CD8-positive, alpha-beta memory T cell (primary cell): ENCODE measurements around the gene DSCAML1. TPM values are rescaled to one million over a fixed set of nuclear protein-coding genes. Genes with fewer than 3 reads are reported as not detected.
A peak's percentile ranks its signal among the peaks of the same experiment; 100 is the strongest.

ENCODE experiments used
- CTCF ChIA-PET: fragments of 350-600 bp; sonication (Branson Sonifier 250); formaldehyde crosslinking; loops from one replicate; lab custom pipeline; 2021; ENCODE audit warnings: antibody characterized with exemption; lab: Charles Lee
- POLR2A ChIA-PET: fragments of 350-600 bp; sonication (Branson Sonifier 250); formaldehyde crosslinking; loops from one replicate; lab custom pipeline; 2021; ENCODE audit warnings: antibody characterized with exemption; lab: Charles Lee
- DNase-seq, 5 donors: peaks; one replicate each; pipeline versions ENCODE4 v3.0.0 to v3.0.0-alpha.2; 2020 to 2022; ENCODE audit warnings: mixed read lengths in 1 of 5
- H3K27ac ChIP-seq: one replicate; pipeline ENCODE4 v1.7.0; 2013; ENCODE audit warnings: low read depth, mild to moderate bottlenecking, low read length, moderate library complexity
- H3K27me3 ChIP-seq: 2 replicates; pipeline ENCODE4 v1.7.0; 2013; ENCODE audit warnings: low read length, mild to moderate bottlenecking; ENCODE audit not compliant: insufficient read depth, poor library complexity, severe bottlenecking
- H3K36me3 ChIP-seq: 2 replicates; pipeline ENCODE4 v1.7.0; 2013; ENCODE audit warnings: mild to moderate bottlenecking, low read length, moderate library complexity; ENCODE audit not compliant: insufficient read depth
- H3K4me1 ChIP-seq: 2 replicates; pipeline ENCODE4 v1.7.0; 2013; ENCODE audit warnings: mild to moderate bottlenecking, low read length, moderate library complexity; ENCODE audit not compliant: insufficient read depth
- H3K4me3 ChIP-seq: 2 replicates; pipeline ENCODE4 v1.7.0; 2013; ENCODE audit warnings: mild to moderate bottlenecking, low read length
- H3K9me3 ChIP-seq: 2 replicates; pipeline ENCODE4 v1.7.0; 2013; ENCODE audit warnings: mild to moderate bottlenecking, low read length
- H3K27ac Mint-ChIP-seq, 8 donors: one replicate each; pipeline ENCODE4 v1.8.0; 2020 to 2021; ENCODE audit warnings: mixed read lengths in 8 of 8, mild to moderate bottlenecking in 6 of 8, inconsistent platforms in 3 of 8, moderate library complexity in 3 of 8
- H3K27me3 Mint-ChIP-seq, 2 donors: one replicate each; pipeline ENCODE4 v1.8.0; 2020 to 2021; ENCODE audit warnings: mixed read lengths in 2 of 2, mild to moderate bottlenecking in 1 of 2, moderate library complexity in 1 of 2
- H3K36me3 Mint-ChIP-seq, 3 donors: one replicate each; pipeline ENCODE4 v1.8.0; 2020 to 2021; ENCODE audit warnings: mixed read lengths in 3 of 3, inconsistent platforms in 1 of 3, mild to moderate bottlenecking in 1 of 3
- H3K4me1 Mint-ChIP-seq, 3 donors: one replicate each; pipeline ENCODE4 v1.8.0; 2020 to 2021; ENCODE audit warnings: mixed read lengths in 3 of 3, inconsistent platforms in 1 of 3, mild to moderate bottlenecking in 1 of 3
- H3K4me3 Mint-ChIP-seq, 7 donors: one replicate each; pipeline ENCODE4 v1.8.0; 2020 to 2021; ENCODE audit warnings: mixed read lengths in 7 of 7, mild to moderate bottlenecking in 6 of 7, moderate library complexity in 4 of 7, inconsistent platforms in 2 of 7
- H3K9me3 Mint-ChIP-seq, 5 donors: one replicate each; pipeline ENCODE4 v1.8.0; 2020 to 2022; ENCODE audit warnings: mixed read lengths in 5 of 5, mild to moderate bottlenecking in 3 of 5, moderate library complexity in 2 of 5, inconsistent platforms in 1 of 5
- polyA plus RNA-seq: library from polyadenylated mRNA; unstranded; fragments of 300-500 nt; fragmentation: Illumina TruSeq; gene quantifications from one replicate; pipeline ENCODE4 v1.2.3, GENCODE V29; 2021
- total RNA-seq, 2 experiments: library from RNA; stranded (reverse); gene quantifications; one replicate each; pipeline ENCODE4 v1.2.3, GENCODE V29; 2021

The DSCAML1 gene
- total and polyA plus RNA-seq, 3 experiments from 2014 or later: 0.48 to 0.91 TPM; not detected in 1

DNA sequence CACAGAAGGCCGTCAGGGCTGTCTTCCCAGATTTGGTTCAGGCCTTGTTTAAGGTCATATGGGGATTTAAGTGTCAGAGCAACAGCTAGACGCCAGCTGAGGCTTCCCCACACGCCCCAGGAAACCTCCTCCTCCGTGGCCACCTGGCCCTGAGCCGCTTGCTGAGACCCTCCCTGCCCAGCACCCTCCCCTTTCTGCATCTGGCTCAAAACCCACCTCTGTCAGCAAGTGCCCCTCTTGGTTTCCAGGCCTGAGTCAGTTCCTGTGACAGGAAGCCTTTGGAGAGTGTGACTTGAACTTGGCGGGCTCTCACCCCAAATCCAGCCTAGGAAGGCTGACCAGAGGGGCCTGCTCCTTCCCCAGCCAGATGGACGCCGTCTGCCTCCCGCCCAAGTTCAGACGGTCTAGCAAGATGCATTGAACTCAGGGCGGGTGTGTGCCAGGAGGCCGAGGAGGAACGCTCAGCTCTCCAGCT lies 27.0 kb upstream of the DSCAML1 start:
- peak in 2 of 5 donors; percentile 22 to 48 for DNase-seq
- Histone ChIP-seq H3K4me3 (no peak overlapping the region), H3K27ac (no peak overlapping the region), H3K27me3 (no peaks in the 10 kb centered on the region), H3K4me1 (peaks cover 46% of the 10 kb centered on the region), H3K36me3 (no peaks in the 10 kb centered on the region), H3K9me3 (no peaks in the 10 kb centered on the region)
- POLR2A ChIA-PET: interaction anchor here (1.1 to 2.4 kb wide), 3 partner anchors 9 to 228 kb away, joined by 3 to 8 read pairs (median 6); no protein-coding TSS in a partner anchor
- Mint-ChIP-seq H3K4me3 (peak overlapping the region in 3 of 7 donors; percentile 10 to 54 (median 44)), H3K27me3 (peaks cover 0 to 1% of the 10 kb centered on the region in 2 donors), H3K27ac (peak overlapping the region; percentile 11 to 96 (median 79)), H3K9me3 (no peaks in the 10 kb centered on the region), H3K36me3 (peaks cover 0 to 7% (median 0%) of the 10 kb centered on the region in 3 donors), H3K4me1 (peaks cover 56 to 70% (median 63%) of the 10 kb centered on the region in 3 donors)
- CTCF ChIA-PET: interaction anchor here (1.0 to 15.2 kb wide), 10 partner anchors 9 to 348 kb away, joined by 3 to 255 read pairs (median 16); partner anchors contain the start of gene IL10RA

DNA sequence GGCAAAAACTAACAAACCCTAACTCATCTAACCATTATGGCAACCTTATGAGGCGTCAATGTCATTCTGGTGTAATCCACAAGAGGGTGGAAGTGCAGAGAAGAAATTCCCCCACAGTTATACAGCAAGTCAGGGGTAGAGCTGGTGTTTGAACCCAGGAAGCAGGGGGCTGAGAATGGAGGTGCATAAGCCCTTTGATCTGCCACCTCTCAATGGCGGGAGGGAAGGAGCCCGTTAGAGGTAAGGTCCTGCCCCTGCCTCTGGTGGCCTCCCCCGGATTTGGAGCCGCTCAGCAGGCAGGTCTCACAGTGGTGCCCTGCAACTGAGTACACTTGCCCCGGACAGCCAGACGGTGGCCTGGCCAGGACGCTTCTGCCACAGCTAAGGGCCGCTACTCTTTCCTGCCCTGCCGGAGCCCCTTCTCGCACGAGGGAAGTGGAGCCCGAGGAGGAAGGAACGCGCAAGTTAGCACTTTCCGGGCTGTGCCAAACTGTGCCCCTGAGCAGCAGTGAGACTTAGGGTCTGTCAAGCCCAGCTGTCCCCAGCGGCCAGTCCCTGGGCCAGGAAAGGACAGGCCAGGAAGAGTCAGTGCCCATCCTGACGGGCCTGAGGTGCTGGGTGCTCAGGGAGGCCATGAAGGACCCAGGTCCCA lies 26.4 kb upstream of the DSCAML1 start:
- Mint-ChIP-seq H3K4me1 (peaks cover 50 to 66% (median 58%) of the 10 kb centered on the region in 3 donors), H3K36me3 (peaks cover 0 to 7% (median 0%) of the 10 kb centered on the region in 3 donors), H3K4me3 (peak overlapping the region in 5 of 7 donors; percentile 25 to 54 (median 44)), H3K27ac (peak overlapping the region; percentile 45 to 96 (median 82)), H3K27me3 (peaks cover 0 to 1% of the 10 kb centered on the region in 2 donors), H3K9me3 (no peaks in the 10 kb centered on the region)
- Histone ChIP-seq H3K9me3 (no peaks in the 10 kb centered on the region), H3K4me3 (no peak overlapping the region), H3K27me3 (no peaks in the 10 kb centered on the region), H3K4me1 (peaks cover 41% of the 10 kb centered on the region), H3K27ac (no peak overlapping the region), H3K36me3 (no peaks in the 10 kb centered on the region)
- POLR2A ChIA-PET: interaction anchor here (0.6 to 2.4 kb wide), 5 partner anchors 8 to 505 kb away, joined by 3 to 8 read pairs (median 3); partner anchors contain the start of gene IL10RA
- DNase-seq: peak in 3 of 5 donors; percentile 54 to 70 (median 69)
- CTCF ChIA-PET: interaction anchor here (0.7 to 15.2 kb wide), 16 partner anchors 8 to 348 kb away, joined by 3 to 255 read pairs (median 4); partner anchors contain the start of gene IL10RA

- Histone ChIP-seq H3K4me1 (peaks cover 41% of the 10 kb centered on the region), H3K9me3 (no peaks in the 10 kb centered on the region), H3K27ac (no peak overlapping the region), H3K27me3 (no peaks in the 10 kb centered on the region), H3K36me3 (no peaks in the 10 kb centered on the region), H3K4me3 (no peak overlapping the region)
- Mint-ChIP-seq H3K9me3 (no peaks in the 10 kb centered on the region), H3K4me3 (peak overlapping the region in 1 of 7 donors; percentile 5), H3K36me3 (peaks cover 0 to 7% (median 0%) of the 10 kb centered on the region in 3 donors), H3K27ac (peak overlapping the region in 5 of 8 donors; percentile 2 to 78 (median 52)), H3K27me3 (peaks cover 0 to 1% of the 10 kb centered on the region in 2 donors), H3K4me1 (peaks cover 48 to 66% (median 59%) of the 10 kb centered on the region in 3 donors)
- ChIA-PET CTCF (interaction anchor here (0.5 to 15.2 kb wide), 13 partner anchors 7 to 349 kb away, joined by 3 to 255 read pairs (median 6); no protein-coding TSS in a partner anchor), POLR2A (interaction anchor here (1.1 to 2.4 kb wide), 2 partner anchors 163 to 229 kb away, joined by 3 to 8 read pairs; partner anchors contain the start of gene IL10RA)
- peak in 3 of 5 donors; percentile 23 to 68 (median 58) for DNase-seq
Measured at GRCh38 chr11:117822074-117823033, 25.3 kb upstream of the DSCAML1 start.

DNA sequence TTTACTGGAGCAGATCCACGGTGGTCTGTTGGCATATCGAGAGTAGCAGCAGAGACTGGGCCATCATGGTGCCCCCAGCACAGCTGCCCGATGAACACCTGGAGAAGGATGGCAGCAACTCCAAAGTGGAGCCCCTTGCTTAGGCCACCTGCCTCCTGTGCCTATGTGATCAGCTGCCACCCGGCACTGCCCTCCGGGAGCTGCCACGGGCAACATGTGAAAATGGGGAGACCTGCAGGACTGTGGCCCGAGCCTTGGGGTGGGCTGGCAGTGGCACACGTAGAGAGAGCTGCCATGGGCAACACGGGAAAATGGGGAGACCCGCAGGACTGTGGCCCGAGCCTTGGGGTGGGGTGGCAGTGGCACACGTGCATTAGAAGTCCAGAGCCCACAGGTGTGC lies 24.4 kb upstream of the DSCAML1 start:
- H3K27ac ChIP-seq: no peak overlapping the region
- no peaks in the 10 kb centered on the region for H3K9me3 Mint-ChIP-seq
- H3K27me3 ChIP-seq: no peaks in the 10 kb centered on the region
- no peak overlapping the region for H3K4me3 ChIP-seq
- peaks cover 49% of the 10 kb centered on the region for H3K4me1 ChIP-seq
- no peaks in the 10 kb centered on the region for H3K9me3 ChIP-seq
- peaks cover 43 to 66% (median 55%) of the 10 kb centered on the region in 3 donors for H3K4me1 Mint-ChIP-seq
- no peak overlapping the region for H3K4me3 Mint-ChIP-seq
- CTCF ChIA-PET: interaction anchor here (1.1 to 15.2 kb wide), 6 partner anchors 11 to 231 kb away, joined by 5 to 255 read pairs (median 61); no protein-coding TSS in a partner anchor
- H3K36me3 Mint-ChIP-seq: peaks cover 0 to 7% (median 0%) of the 10 kb centered on the region in 3 donors
- DNase-seq: peak in 1 of 5 donors; percentile 18
- no peaks in the 10 kb centered on the region for H3K36me3 ChIP-seq
- POLR2A ChIA-PET: no interaction called here
- no peak overlapping the region for H3K27ac Mint-ChIP-seq
- peaks cover 0 to 1% of the 10 kb centered on the region in 2 donors for H3K27me3 Mint-ChIP-seq

GRCh38 chr11:117820516-117820915 lies 23.5 kb upstream of the DSCAML1 start:
- Mint-ChIP-seq H3K4me1 (peaks cover 45 to 66% (median 55%) of the 10 kb centered on the region in 3 donors), H3K36me3 (peaks cover 0 to 7% (median 0%) of the 10 kb centered on the region in 3 donors), H3K4me3 (no peak overlapping the region), H3K9me3 (no peaks in the 10 kb centered on the region), H3K27me3 (peaks cover 0 to 1% of the 10 kb centered on the region in 2 donors), H3K27ac (no peak overlapping the region)
- no peak overlapping the region for H3K27ac ChIP-seq
- no peaks in the 10 kb centered on the region for H3K36me3 ChIP-seq
- H3K27me3 ChIP-seq: no peaks in the 10 kb centered on the region
- peaks cover 58% of the 10 kb centered on the region for H3K4me1 ChIP-seq
- H3K9me3 ChIP-seq: no peaks in the 10 kb centered on the region
- ChIA-PET POLR2A (no interaction called here), CTCF (interaction anchor here (1.1 to 15.2 kb wide), 6 partner anchors 10 to 351 kb away, joined by 3 to 255 read pairs (median 54); no protein-coding TSS in a partner anchor)
- no peak overlapping the region for H3K4me3 ChIP-seq
- peak in 1 of 5 donors; percentile 12 for DNase-seq

- H3K9me3 Mint-ChIP-seq: no peaks in the 10 kb centered on the region
- H3K27me3 Mint-ChIP-seq: peaks cover 0 to 1% of the 10 kb centered on the region in 2 donors
- no peaks in the 10 kb centered on the region for H3K27me3 ChIP-seq
- H3K4me1 Mint-ChIP-seq: peaks cover 46 to 66% (median 55%) of the 10 kb centered on the region in 3 donors
- POLR2A ChIA-PET: no interaction called here
- H3K36me3 ChIP-seq: no peaks in the 10 kb centered on the region
- no peak overlapping the region for H3K4me3 ChIP-seq
- no peaks in the 10 kb centered on the region for H3K9me3 ChIP-seq
- CTCF ChIA-PET: interaction anchor here (1.1 to 15.2 kb wide), 6 partner anchors 9 to 394 kb away, joined by 3 to 255 read pairs (median 14); no protein-coding TSS in a partner anchor
- H3K27ac ChIP-seq: no peak overlapping the region
- H3K4me3 Mint-ChIP-seq: no peak overlapping the region
- peak in 1 of 5 donors; percentile 25 for DNase-seq
- H3K36me3 Mint-ChIP-seq: peaks cover 0 to 7% (median 0%) of the 10 kb centered on the region in 3 donors
- peak overlapping the region in 2 of 8 donors; percentile 48 to 65 for H3K27ac Mint-ChIP-seq
- peaks cover 63% of the 10 kb centered on the region for H3K4me1 ChIP-seq
Measured at GRCh38 chr11:117820071-117820470, 23.1 kb upstream of the DSCAML1 start.
